GM18507 (cell line): Measurements from ENCODE around the gene TIE1.

Experiments used
- DNase-seq: peaks from one replicate; pipeline ENCODE4 v3.0.0; 2011; ENCODE audit warnings: low read depth; ENCODE audit not compliant: insufficient read length; ENCODE audit errors: extremely low spot score
- FAIRE-seq: peaks from 2 replicates; lab custom pipeline; 2011; peaks lifted over from hg19 to GRCh38; lab: Jason Lieb, UNC

Gene TIE1

DNA sequence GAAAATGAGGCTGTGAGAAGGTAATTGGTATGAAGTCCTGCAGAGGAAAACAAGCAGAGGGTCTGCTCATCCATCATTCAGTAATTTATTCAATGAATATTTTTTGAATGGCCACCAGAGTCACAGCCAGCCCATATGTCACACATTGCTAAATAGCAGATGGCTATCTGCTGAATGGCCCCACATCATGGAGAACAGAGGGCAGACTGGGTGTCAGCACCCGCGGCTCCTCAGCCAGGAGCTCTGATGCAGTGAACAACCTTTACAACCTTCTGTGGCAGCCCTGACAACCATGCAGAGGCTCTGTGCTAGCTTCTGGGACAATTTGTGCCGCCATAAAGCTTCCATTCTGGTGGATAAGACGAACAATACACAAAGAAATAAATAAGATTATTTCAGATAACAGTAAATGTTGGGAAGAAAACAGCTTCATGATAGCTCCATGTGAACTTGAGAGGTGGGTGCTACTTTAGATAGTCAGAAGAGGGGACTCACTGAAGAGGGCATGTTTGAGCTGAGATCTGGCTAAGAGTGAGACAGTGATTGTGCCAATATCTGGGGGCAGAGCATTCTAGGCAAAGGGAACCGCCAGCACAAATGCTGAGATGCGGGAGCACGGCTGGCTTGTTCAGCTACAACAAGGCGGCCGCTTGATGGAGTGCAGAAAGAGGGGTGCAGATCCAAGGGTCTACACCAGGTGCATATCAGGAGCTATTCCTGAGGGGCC is 12.6 kb upstream of the TIE1 start:
- FAIRE-seq = no peak
- DNase-seq = no peak

GRCh38 chr1:43288785-43289706 is 11.7 kb upstream of the TIE1 start:
- no peak for FAIRE-seq
- no peak for DNase-seq

DNA sequence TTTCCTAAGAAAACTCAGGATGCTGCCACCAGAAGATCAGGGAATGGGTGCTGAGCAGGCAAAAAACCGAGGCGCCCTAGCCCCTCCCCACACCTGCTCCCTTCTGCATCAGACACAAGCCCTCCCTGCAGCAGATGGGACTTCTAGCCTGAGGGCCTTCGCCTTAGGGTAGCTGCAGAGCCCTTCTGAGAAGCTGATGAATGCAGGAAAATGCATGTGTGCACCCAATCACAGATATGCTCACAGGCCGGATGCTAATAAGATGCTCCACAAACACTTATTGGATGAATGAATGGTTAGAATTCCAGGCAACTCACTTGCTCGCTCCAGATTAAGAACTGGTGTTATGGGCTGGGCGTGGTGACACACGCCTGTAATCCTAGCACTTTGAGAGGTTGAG is 8.6 kb upstream of the TIE1 start:
- DNase-seq = no peak
- no peak for FAIRE-seq

DNA sequence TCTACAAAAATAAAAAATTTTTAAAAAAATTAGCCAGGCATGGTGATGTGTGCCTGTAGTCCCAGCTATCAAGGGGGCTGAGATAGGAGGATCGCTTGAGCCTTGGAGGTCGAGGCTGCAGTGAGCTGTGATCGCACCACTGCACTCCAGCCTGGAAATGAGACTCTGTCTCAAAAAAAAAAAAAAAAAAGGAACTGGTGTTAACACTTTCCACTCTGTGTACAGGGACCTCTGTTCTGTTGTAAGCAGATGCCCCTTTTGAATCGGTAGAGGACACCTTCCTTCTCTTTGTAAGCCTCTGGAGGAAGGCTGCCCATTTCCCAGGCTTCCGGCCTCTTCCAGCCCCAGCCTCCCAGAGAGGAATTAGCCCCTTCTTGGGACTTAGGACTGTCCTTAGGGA is 8.1 kb upstream of the TIE1 start:
- FAIRE-seq = no peak
- DNase-seq = no peak

- DNase-seq = no peak
These were observed 7.6 kb upstream of the TIE1 start for GRCh38 chr1:43293176-43293575.

GRCh38 chr1:43293896-43294760 is 6.7 kb upstream of the TIE1 start:
- DNase-seq = no peak
- no peak for FAIRE-seq

More at GRCh38 chr1:43293176-43293575, 7.6 kb upstream of the TIE1 start:
- FAIRE-seq = no peak

GRCh38 chr1:43294761-43295160 is 6.0 kb upstream of the TIE1 start:
- FAIRE-seq (no peak), DNase-seq (no peak)

DNA sequence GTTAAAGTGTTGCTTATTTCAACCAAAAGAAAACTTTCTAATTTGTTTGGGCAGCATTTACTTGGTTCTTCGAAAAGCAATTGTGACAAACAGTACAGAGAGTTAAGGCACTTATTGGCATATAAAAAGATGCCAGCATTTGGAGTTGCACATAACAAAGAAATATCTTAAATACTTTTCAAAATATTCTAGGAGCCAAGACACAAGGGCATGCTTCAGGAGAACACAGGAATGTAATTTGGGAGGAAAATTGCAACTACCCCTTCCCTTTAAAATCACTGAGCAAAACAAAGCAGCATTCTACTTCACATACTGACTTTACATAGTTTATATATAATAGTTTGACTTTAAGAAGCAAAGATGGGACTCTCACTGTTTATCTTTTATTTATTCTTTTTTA is 4.6 kb upstream of the TIE1 start:
- FAIRE-seq (no peak), DNase-seq (no peak)

GRCh38 chr1:43298055-43298454 is 2.7 kb upstream of the TIE1 start:
- no peak for FAIRE-seq
- DNase-seq = no peak

DNA sequence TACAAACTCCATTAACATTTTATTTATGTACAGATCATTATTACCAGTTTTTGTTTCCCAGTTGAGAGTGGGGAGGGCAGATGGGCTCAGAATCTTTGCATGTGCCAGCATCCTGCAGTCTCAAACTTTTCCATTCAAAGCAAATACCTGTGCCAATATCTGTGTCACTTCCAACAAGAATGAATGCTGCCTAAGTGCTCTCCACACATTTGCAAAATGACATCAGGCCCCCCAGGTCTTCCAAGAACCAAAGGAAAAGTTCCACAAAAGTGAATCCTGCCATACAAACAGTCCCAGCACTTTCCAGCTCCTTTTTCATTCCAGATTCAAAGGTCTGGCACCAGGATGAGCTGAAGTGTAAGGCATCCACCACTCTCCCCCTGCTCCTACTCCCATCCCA is 1.7 kb upstream of the TIE1 start:
- no peak for FAIRE-seq
- DNase-seq = no peak

GRCh38 chr1:43302201-43302600 is 1.4 kb downstream of the TIE1 start:
- FAIRE-seq (no peak), DNase-seq (no peak)

DNA sequence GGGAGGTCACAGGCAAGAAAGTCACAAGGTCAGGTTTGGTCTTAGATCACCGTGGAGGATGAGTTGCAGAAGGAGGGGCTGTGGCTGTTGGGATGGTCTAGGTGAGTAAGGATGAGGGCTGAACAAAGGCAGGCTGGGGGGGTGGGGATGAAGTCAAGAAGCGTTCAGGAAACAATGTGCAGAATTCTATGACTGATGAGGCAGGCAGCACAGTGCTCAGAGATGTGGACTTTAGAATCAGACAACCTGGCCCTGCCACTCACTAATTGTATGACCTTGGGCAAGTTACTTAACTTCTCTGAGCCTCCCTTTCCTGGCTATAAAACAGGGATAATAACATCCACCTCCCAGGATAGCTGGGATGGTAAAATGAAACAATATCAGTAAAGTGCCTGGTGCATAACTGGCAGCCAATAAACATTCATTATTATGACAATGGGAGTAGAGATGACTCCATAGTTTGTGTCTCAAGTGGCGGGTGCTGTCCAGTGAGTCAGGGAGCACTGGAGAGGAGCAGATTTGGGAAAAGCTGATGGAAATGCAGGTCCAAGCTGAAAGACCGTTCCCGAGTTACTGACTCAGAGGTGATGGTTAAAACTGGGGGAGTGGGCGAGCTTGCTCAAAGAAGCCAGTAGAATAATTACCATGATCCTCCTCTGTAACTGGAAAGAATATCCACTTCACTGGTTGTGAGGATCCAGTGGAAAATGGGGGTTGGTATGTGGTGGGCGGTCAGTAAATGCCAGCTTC is 2.1 kb downstream of the TIE1 start:
- FAIRE-seq = no peak
- DNase-seq = no peak

DNA sequence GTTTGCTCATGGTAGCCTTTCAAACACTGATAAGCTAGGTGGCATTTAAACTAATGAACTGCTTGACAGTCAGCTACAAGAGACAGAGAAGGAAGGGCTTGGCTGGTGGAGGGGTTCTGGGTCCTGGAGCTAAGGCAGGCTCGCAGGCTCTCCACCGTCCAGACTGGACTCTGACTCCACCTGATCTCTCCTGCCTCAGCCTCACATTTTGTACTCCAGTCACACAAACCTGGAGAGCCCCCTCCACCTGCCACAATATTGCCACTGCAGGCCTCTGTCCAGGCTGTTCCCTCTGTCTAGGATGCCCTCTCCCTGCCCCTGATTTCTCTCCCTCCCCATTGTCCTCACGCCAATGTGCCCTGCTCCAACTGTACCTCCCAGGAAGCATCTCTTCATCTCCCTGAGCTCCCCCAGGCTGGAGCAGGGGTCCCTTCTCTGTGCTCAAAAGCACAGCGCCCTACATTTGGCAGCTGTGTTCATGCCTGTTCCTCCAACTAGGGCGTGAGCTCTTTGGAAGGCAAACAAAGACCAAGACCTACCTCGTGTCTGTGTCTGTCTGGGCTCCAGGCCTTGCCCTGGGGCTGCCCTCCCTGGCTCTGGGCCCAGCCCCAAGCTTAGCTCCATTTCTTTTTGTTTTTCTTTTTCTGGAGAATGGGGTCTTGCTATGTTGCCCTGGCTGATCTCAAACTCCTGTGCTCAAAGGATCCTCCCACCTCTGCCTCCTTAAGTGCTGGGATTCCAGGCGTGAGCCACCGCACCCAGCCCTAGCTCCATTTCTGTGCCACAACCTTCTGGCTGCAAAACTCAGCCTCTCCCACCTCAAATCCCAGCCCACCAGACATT is 2.9 kb downstream of the TIE1 start:
- DNase-seq = no peak
- no peak for FAIRE-seq

GRCh38 chr1:43304314-43304681 is 3.5 kb downstream of the TIE1 start:
- FAIRE-seq (no peak), DNase-seq (no peak)

GRCh38 chr1:43304771-43305300 is 4.1 kb downstream of the TIE1 start:
- no peak for FAIRE-seq
- no peak for DNase-seq

- DNase-seq = no peak
- FAIRE-seq = no peak
These were observed 4.7 kb downstream of the TIE1 start for GRCh38 chr1:43305461-43305860.

DNA sequence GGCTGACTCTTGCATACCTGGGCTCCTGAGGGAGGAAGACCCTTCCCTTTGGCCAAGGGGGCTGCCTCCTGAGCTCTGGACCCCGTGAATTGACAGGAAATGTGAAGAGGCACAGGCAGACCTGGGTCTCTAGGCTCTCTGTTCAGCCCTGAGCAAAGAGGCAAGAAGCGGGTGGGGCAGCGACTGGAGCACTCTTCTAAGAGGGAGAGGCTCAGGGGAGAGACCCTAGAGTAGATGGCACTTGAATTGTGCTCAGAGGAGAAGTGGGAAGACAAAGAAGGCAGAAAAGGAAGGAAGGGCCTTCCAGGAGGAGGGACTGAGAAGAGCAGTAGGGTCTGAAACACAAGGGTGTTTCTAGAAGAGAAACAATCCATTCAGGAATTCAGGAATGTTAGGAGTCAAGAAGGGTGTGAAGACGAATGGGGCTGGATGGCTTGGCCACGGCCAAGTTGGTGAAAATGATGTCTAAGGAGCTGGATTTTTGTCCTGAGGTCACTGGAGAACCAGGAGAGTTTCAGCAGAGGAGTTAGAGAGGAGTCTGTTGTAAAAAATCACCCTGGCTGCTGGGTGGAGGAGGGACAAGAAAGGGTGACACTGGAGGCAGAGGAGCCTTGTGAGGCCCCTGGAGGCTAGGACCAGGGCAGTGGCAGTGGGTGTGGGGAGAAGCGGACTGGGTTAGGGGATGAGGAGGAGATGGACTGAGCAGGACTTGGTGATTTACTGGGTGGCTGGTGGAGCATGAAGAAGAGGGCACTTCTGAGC is 5.3 kb downstream of the TIE1 start:
- no peak for FAIRE-seq
- DNase-seq = no peak
